ENCODE data around the gene BFAR. TPM values are rescaled to one million over a fixed set of nuclear protein-coding genes. Genes with fewer than 3 reads are reported as not detected.

BFAR gene
- total and polyA plus RNA-seq, 9 of the 15 experiments (the other 6 are each of a cell fraction or from before 2014, with no cell fraction given), result 45.0 to 82.6 (median 60.4) TPM

GRCh38 chr16:14682121-14682520 lies 49.4 kb downstream of the BFAR start:
- H2AFZ ChIP-seq (ENCODE audit: low read depth, low read length), result no peak overlapping the region
- DNase-seq (ENCODE audit: extremely low read depth in 1 of 4, low spot score in 3 of 4) (no peak), ATAC-seq (no peak), FAIRE-seq (no peak)
- H3K4me1 ChIP-seq (replicated peaks in 1 of 2; ENCODE audit: control insufficient read depth in 2 of 2, insufficient read depth in 2 of 2, low read length in 2 of 2), result no peaks in the 10 kb centered on the region; a peak in 1 of 5 replicates
- no peaks in the 10 kb centered on the region for H3K79me2 ChIP-seq (ENCODE audit: control insufficient read depth, insufficient read depth, low read length)
- TF ChIP-seq ZNF3 (CRISPR knock-in tag; IDR thresholded peaks at IDR 0.05), result no peak
- no peak for TF ChIP-seq MNT (conservative IDR thresholded peaks at IDR 0.05)
- no peak for TF ChIP-seq RAD21 (CRISPR knock-in tag; conservative IDR thresholded peaks at IDR 0.05 in 1 of 2, IDR thresholded peaks at IDR 0.05 in 1 of 2)
- TF ChIP-seq POLR2AphosphoS5 (IDR thresholded peaks at IDR 0.05; ENCODE audit: control insufficient read depth, insufficient read depth, low read depth, low read length), result no peak
- TF ChIP-seq ESRRA (IDR thresholded peaks at IDR 0.05; ENCODE audit: borderline replicate concordance, low read depth), result no peak
- TF ChIP-seq ZBTB1 (CRISPR knock-in tag; IDR thresholded peaks at IDR 0.05; ENCODE audit: borderline replicate concordance, low read depth), result no peak
- no peak for TF ChIP-seq NFIC (IDR thresholded peaks at IDR 0.05)
- no peak for TF ChIP-seq PRMT5 (CRISPR knock-in tag; IDR thresholded peaks at IDR 0.05)
- TF ChIP-seq TFAP4 (CRISPR knock-in tag; IDR thresholded peaks at IDR 0.05; ENCODE audit: borderline replicate concordance), result no peak
- TF ChIP-seq HDAC8 (tag; IDR thresholded peaks at IDR 0.05), result no peak
- TF ChIP-seq SNIP1 (IDR thresholded peaks at IDR 0.05; ENCODE audit: low read depth), result no peak
- no peak for TF ChIP-seq NUFIP1 (IDR thresholded peaks at IDR 0.05; ENCODE audit: partially characterized antibody)
- no peak for TF ChIP-seq MBD2 (IDR thresholded peaks at IDR 0.05; ENCODE audit: borderline replicate concordance, low read depth)
- TF ChIP-seq ZNF76 (CRISPR knock-in tag; IDR thresholded peaks at IDR 0.05; ENCODE audit: borderline replicate concordance), result no peak
- TF ChIP-seq NR0B1 (IDR thresholded peaks at IDR 0.05; ENCODE audit: partially characterized antibody), result no peak
- TF ChIP-seq ZFX (CRISPR knock-in tag; IDR thresholded peaks at IDR 0.05), result no peak
- TF ChIP-seq MTA3 (IDR thresholded peaks at IDR 0.05; ENCODE audit: borderline replicate concordance), result no peak
- TF ChIP-seq PHF20 (IDR thresholded peaks at IDR 0.05; ENCODE audit: partially characterized antibody), result no peak
- TF ChIP-seq ZNF668 (CRISPR knock-in tag; IDR thresholded peaks at IDR 0.05), result no peak
- TF ChIP-seq KDM2B (CRISPR knock-in tag; IDR thresholded peaks at IDR 0.05), result no peak
- H4K20me1 ChIP-seq (replicated peaks; ENCODE audit: control insufficient read depth, insufficient read depth, low read length), result no peaks in the 10 kb centered on the region
- H3K36me3 ChIP-seq (ENCODE audit: control insufficient read depth, insufficient read depth, low read length), result no peaks in the 10 kb centered on the region
- H3K9me1 ChIP-seq (ENCODE audit: control insufficient read depth, insufficient read depth, low read length), result no peaks in the 10 kb centered on the region
- 39% methylated on average over 8 of the region's 8 CpGs for whole genome bisulfite sequencing (ENCODE audit: insufficient coverage, low coverage, missing lambda C conversion rate)
- in situ Hi-C loops (cut with MboI), result loop anchor here (5.0 kb wide), 1 partner anchor 55 kb away; no protein-coding TSS in a partner anchor
- H3K4me3 ChIP-seq, result no peak overlapping the region
- H3K27me3 ChIP-seq (ENCODE audit: control insufficient read depth in 2 of 2, insufficient read depth in 2 of 2, low read length in 2 of 2), result peaks cover 2 to 24% of the 10 kb centered on the region in 2 experiments; a peak in 3 of 5 replicates
- no peak overlapping the region for H3K9ac ChIP-seq (ENCODE audit: insufficient read depth in 1 of 2, low read depth in 2 of 2, low read length in 2 of 2)
- ChIA-PET CTCF (ENCODE audit: low intra/inter-chr PET ratio) (no interaction called here), POLR2A (no interaction called here)
- intact Hi-C loops (cut with micrococcal nuclease), result no loop called here
- no peak overlapping the region for H3K27ac ChIP-seq (ENCODE audit: extremely low read depth, low read depth, low read length)
- BruUV-seq (replicated peaks), result no TSS peak
- H3K9me3 ChIP-seq (replicated peaks; ENCODE audit: control insufficient read depth, insufficient read depth, low read depth, low read length), result no peaks in the 10 kb centered on the region
- H3K4me2 ChIP-seq (ENCODE audit: insufficient read depth, low read length), result no peak overlapping the region

Measured in K562 (cell line).